ENCODE data around the gene OBI1. TPM values are rescaled to one million over a fixed set of nuclear protein-coding genes. Genes with fewer than 3 reads are reported as not detected.

OBI1 gene
- total and polyA plus RNA-seq, 8 donors, result 1.4 to 17.0 (median 6.6) TPM

GRCh38 chr13:78602561-78603239, 56.3 kb downstream of the OBI1 start:
- intact Hi-C loops (cut with DNase I; ENCODE audit: low total_unique reads), result no loop called here
- TF ChIP-seq POLR2AphosphoS5 (IDR thresholded peaks at IDR 0.05) (no peak), EP300 (IDR thresholded peaks at IDR 0.05) (no peak), POLR2A (IDR thresholded peaks at IDR 0.05) (no peak)
- TF ChIP-seq, protein P1, sequence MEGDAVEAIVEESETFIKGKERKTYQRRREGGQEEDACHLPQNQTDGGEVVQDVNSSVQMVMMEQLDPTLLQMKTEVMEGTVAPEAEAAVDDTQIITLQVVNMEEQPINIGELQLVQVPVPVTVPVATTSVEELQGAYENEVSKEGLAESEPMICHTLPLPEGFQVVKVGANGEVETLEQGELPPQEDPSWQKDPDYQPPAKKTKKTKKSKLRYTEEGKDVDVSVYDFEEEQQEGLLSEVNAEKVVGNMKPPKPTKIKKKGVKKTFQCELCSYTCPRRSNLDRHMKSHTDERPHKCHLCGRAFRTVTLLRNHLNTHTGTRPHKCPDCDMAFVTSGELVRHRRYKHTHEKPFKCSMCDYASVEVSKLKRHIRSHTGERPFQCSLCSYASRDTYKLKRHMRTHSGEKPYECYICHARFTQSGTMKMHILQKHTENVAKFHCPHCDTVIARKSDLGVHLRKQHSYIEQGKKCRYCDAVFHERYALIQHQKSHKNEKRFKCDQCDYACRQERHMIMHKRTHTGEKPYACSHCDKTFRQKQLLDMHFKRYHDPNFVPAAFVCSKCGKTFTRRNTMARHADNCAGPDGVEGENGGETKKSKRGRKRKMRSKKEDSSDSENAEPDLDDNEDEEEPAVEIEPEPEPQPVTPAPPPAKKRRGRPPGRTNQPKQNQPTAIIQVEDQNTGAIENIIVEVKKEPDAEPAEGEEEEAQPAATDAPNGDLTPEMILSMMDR (IDR thresholded peaks at IDR 0.05), result no peak
- Histone ChIP-seq H3K4me3 (peak overlapping the region; percentile 22 to 59 (median 44)), H3K4me1 (peaks cover 28 to 40% (median 38%) of the 10 kb centered on the region in 4 donors), H3K9me3 (peaks cover 0 to 2% (median 0%) of the 10 kb centered on the region in 4 donors), H3K27ac (no peak overlapping the region), H3K36me3 (no peaks in the 10 kb centered on the region), H3K27me3 (peaks cover 44 to 97% (median 95%) of the 10 kb centered on the region in 3 donors)
- WGBS, 5 donors, result 1 to 5% (median 3%) methylated on average over 35 to 51 of the region's 51 CpGs
- DNase-seq, result no peak

- peaks cover 40 to 97% (median 95%) of the 10 kb centered on the region in 3 donors for H3K27me3 ChIP-seq
- H3K4me1 ChIP-seq, result peaks cover 22 to 36% (median 34%) of the 10 kb centered on the region in 4 donors
- TF ChIP-seq EP300 (IDR thresholded peaks at IDR 0.05) (no peak), POLR2AphosphoS5 (IDR thresholded peaks at IDR 0.05) (no peak), POLR2A (IDR thresholded peaks at IDR 0.05) (no peak)
- TF ChIP-seq, protein P1 (IDR thresholded peaks at IDR 0.05), result no peak
- no peak for DNase-seq
- 3 to 6% (median 4%) methylated on average over 19 to 104 of the region's 112 CpGs for WGBS, 5 donors
- peaks cover 0 to 8% (median 4%) of the 10 kb centered on the region in 4 donors for H3K9me3 ChIP-seq
- H3K4me3 ChIP-seq, result peak overlapping the region; percentile 5 to 59 (median 44)
- H3K36me3 ChIP-seq, result no peaks in the 10 kb centered on the region
- intact Hi-C loops (cut with DNase I; ENCODE audit: low total_unique reads), result no loop called here
- H3K27ac ChIP-seq, result no peak overlapping the region
Measured at GRCh38 chr13:78601874-78602560, 56.9 kb downstream of the OBI1 start.

DNA sequence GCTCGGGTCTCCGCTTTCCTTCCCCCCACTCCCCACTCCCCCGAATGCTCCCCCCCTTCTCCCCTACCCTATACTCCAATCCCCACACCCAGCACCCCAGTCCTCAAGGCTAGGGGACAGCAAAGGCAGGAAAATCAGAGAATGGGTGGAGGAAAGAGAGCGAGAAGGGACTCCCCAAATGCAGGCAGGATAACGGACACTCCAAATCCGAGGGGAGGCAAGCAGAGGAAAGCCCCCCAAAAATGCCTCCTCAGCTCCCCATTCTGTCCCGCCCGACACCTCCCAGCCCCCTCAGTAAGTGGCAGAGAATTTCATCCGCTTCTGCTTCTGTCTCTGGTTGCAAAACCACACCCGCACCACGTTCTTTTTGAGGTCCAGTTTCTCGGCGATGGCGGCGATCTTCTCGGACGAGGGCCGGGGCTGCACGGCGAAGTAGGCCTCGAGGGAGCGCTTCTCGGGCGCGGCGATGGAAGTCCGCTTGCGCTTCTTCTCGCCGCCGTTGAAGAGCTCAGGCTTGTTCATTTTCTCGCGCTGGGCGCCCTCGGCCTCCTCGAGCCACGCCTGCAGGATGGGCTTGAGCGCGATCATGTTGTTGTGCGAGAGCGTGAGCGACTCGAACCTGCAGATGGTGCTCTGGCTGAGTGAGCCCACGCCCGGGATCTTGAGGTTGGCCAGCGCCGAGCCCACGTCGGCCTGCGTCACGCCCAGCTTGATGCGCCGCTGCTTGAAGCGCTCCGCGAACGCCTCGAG, 57.7 kb downstream of the OBI1 start:
- peak in 1 of 2 donors; percentile 75 for DNase-seq
- Histone ChIP-seq H3K9me3 (peaks cover 0 to 14% (median 6%) of the 10 kb centered on the region in 4 donors), H3K4me3 (peak overlapping the region; percentile 5 to 49 (median 22)), H3K4me1 (peaks cover 28 to 42% (median 39%) of the 10 kb centered on the region in 4 donors), H3K27ac (no peak overlapping the region), H3K27me3 (peaks cover 40 to 97% (median 95%) of the 10 kb centered on the region in 3 donors), H3K36me3 (no peaks in the 10 kb centered on the region)
- WGBS, 5 donors, result 3 to 10% (median 6%) methylated on average over 23 to 58 of the region's 58 CpGs
- no peak for TF ChIP-seq POLR2AphosphoS5 (IDR thresholded peaks at IDR 0.05)
- no peak for TF ChIP-seq POLR2A (IDR thresholded peaks at IDR 0.05)
- TF ChIP-seq EP300 (IDR thresholded peaks at IDR 0.05), result no peak
- TF ChIP-seq, protein P1 (IDR thresholded peaks at IDR 0.05), result no peak
- intact Hi-C loops (cut with DNase I; ENCODE audit: low total_unique reads), result no loop called here

- TF ChIP-seq, protein P1 (IDR thresholded peaks at IDR 0.05), result no peak
- TF ChIP-seq EP300 (IDR thresholded peaks at IDR 0.05) (no peak), POLR2AphosphoS5 (IDR thresholded peaks at IDR 0.05) (no peak), POLR2A (IDR thresholded peaks at IDR 0.05) (no peak)
Measured at GRCh38 chr13:78600280-78600883, 58.6 kb downstream of the OBI1 start.

More at GRCh38 chr13:78600280-78600883, 58.6 kb downstream of the OBI1 start:
- Histone ChIP-seq H3K9me3 (peaks cover 0 to 23% (median 6%) of the 10 kb centered on the region in 4 donors), H3K27ac (no peak overlapping the region), H3K4me1 (peaks cover 33 to 51% (median 48%) of the 10 kb centered on the region in 4 donors), H3K36me3 (no peaks in the 10 kb centered on the region), H3K27me3 (peaks cover 42 to 97% (median 95%) of the 10 kb centered on the region in 3 donors), H3K4me3 (no peak overlapping the region)
- 15 to 21% (median 18%) methylated on average over 13 of the region's 13 CpGs for WGBS, 5 donors
- no peak for DNase-seq
- intact Hi-C loops (cut with DNase I; ENCODE audit: low total_unique reads), result no loop called here
